ENCODE data around the gene FAM181A. TPM values are rescaled to one million over a fixed set of nuclear protein-coding genes. Genes with fewer than 3 reads are reported as not detected.

FAM181A gene
- total and polyA plus RNA-seq, 10 of the 15 experiments (the other 5 are each of a cell fraction or from before 2014, with no cell fraction given): not detected

GRCh38 chr14:93901813-93902212 is 25.3 kb upstream of the FAM181A start (continued):
- TF ChIP-seq MTA3 (IDR thresholded peaks at IDR 0.05; ENCODE audit: borderline replicate concordance, low read length): no peak

GRCh38 chr14:93902619-93903307 is 24.4 kb upstream of the FAM181A start:
- Histone ChIP-seq H3K27ac (ENCODE audit: control insufficient read depth, insufficient read depth) (no peak overlapping the region), H3K79me2 (ENCODE audit: control insufficient read depth, insufficient read depth, low read length) (no peaks in the 10 kb centered on the region), H2AFZ (ENCODE audit: control insufficient read depth, low read depth, low read length) (no peak overlapping the region), H3K4me1 (ENCODE audit: control insufficient read depth, insufficient read depth, low read length) (no peaks in the 10 kb centered on the region), H3K4me3 (no peak overlapping the region), H3K27me3 (replicated peaks in 1 of 2; ENCODE audit: control insufficient read depth in 2 of 2, insufficient read depth in 2 of 2, low read length in 1 of 2) (peaks cover 0 to 3% of the 10 kb centered on the region in 2 experiments; a peak in 2 of 4 replicates), H3K36me3 (ENCODE audit: control insufficient read depth in 2 of 2, insufficient read depth in 2 of 2, low read length in 1 of 2) (no peaks in the 10 kb centered on the region), H3K4me2 (ENCODE audit: control insufficient read depth, insufficient read depth) (no peak overlapping the region), H3K9me3 (replicated peaks; ENCODE audit: control insufficient read depth, insufficient read depth, low read length) (no peaks in the 10 kb centered on the region), H3K9ac (ENCODE audit: control insufficient read depth, insufficient read depth, low read length) (no peak overlapping the region), H4K20me1 (ENCODE audit: control insufficient read depth, insufficient read depth) (no peaks in the 10 kb centered on the region)
- no TSS peak for BruUV-seq (replicated peaks)
- CTCF ChIA-PET: interaction anchor here (0.7 to 3.6 kb wide), 2 partner anchors 17 to 248 kb away, joined by 4 to 17 read pairs; no protein-coding TSS in a partner anchor
- RAD21 ChIA-PET (ENCODE audit: unreplicated experiment): no interaction called here
- POLR2A ChIA-PET: no interaction called here
- SMC1A ChIA-PET (ENCODE audit: uncharacterized antibody, unreplicated experiment): no interaction called here
- in situ Hi-C loops (cut with MboI): no loop called here
- intact Hi-C loops (cut with micrococcal nuclease; ENCODE audit: unreplicated experiment): no loop called here
- no peak for DNase-seq (ENCODE audit: low read depth, low spot score)
- no peak for FAIRE-seq
- WGBS (ENCODE audit: insufficient coverage, insufficient replicate concordance, low lambda C conversion rate, missing lambda C conversion rate): 50% methylated on average over 13 of the region's 13 CpGs
- ATAC-seq: no peak
- TF ChIP-seq MEF2A (IDR thresholded peaks at IDR 0.05; ENCODE audit: insufficient read depth, low read depth, low read length) (no peak), CHD4 (IDR thresholded peaks at IDR 0.05) (no peak), ZNF592 (IDR thresholded peaks at IDR 0.05) (no peak), POLR2AphosphoS2 (IDR thresholded peaks at IDR 0.05; ENCODE audit: low read depth, low read length) (no peak), MEF2B (IDR thresholded peaks at IDR 0.05; ENCODE audit: partially characterized antibody, poor library complexity, severe bottlenecking) (no peak), YBX1 (IDR thresholded peaks at IDR 0.05) (no peak), ATF3 (IDR thresholded peaks at IDR 0.05; ENCODE audit: borderline replicate concordance, extremely low read depth, low read depth, low read length) (no peak), GATAD2B (conservative IDR thresholded peaks at IDR 0.05; ENCODE audit: low read depth) (no peak), TCF7 (IDR thresholded peaks at IDR 0.05; ENCODE audit: borderline replicate concordance) (no peak), SKIL (IDR thresholded peaks at IDR 0.05; ENCODE audit: low read depth, poor library complexity, severe bottlenecking) (no peak), MXI1 (IDR thresholded peaks at IDR 0.05; ENCODE audit: low read depth, low read length) (no peak), MYC (IDR thresholded peaks at IDR 0.05; ENCODE audit: insufficient read depth, insufficient read length, insufficient replicate concordance, low read length, severe bottlenecking) (no peak)
